Femur (tissue), 1 donor: Measurements from ENCODE around the gene SDCBP2.

Experiments used
- DNase-seq: peaks from one replicate; pipeline ENCODE4 v3.0.0-alpha.2; 2017

SDCBP2 gene

DNA sequence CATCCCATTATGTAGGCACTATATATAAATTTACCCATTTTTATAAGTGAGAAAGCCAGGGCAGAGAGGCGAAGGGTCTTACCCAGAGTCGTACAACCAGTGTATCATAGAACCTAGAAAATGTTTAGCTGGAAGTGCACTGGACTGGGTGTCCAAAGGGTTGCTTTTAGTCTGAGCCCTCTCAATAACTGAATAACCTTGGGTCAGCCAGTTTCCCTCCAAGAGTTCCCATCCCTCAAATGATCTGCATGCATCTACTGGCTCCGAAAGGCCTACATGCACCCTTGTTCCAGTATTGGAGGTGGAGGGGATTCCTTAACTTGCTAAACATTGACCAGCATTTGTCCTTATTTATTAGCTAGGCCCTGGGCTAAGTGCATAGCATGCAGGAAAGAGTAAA lies 59.1 kb downstream of the SDCBP2 start:
- DNase-seq = no peak

DNA sequence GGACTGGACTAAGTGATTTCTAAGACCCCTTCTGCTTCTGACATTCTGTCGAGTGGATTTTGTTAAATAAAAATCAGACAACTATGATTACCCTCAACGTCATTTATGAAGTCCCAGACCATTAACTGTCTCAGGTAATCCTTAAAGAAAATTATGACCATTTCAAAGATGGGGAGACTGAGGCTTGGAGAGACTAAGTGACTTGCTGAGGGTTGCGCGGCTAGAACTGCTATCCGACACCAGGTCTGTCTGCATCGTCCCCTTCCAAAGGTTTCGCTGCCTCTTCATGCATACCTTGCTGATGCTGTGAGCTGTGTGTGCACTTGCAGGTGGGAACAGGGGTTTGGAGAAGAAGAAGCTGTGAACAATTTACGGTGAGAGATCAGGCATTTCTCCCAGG lies 59.7 kb downstream of the SDCBP2 start:
- peak; percentile 2 for DNase-seq

DNA sequence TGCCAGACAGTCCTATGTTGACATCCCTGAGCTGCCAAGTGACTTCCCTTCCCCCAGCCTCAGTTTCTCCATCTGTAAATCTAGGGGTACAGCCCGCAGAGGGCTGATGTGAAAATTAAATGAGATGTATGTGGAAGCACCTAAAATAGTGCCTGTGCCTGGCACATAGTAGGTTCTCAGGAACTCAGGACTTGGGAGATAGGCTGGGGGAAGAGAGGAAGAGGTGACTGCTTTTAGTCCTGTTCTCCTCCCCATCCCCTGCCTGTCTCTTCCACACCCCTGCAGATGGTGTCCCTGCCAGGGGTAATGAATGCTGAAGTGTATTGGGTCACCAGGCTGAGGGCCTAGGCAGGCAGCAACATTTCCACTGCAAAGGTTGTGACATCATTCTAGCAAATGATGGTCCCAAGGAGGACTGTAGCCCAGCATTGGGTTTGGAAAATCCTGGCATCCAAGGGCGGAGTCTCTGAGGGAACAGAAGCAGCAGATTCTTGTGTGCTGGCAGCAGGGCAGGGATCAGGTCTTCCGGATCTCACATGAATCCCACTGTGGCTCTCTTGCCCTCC lies 61.0 kb downstream of the SDCBP2 start:
- peak; percentile 11 for DNase-seq

DNA sequence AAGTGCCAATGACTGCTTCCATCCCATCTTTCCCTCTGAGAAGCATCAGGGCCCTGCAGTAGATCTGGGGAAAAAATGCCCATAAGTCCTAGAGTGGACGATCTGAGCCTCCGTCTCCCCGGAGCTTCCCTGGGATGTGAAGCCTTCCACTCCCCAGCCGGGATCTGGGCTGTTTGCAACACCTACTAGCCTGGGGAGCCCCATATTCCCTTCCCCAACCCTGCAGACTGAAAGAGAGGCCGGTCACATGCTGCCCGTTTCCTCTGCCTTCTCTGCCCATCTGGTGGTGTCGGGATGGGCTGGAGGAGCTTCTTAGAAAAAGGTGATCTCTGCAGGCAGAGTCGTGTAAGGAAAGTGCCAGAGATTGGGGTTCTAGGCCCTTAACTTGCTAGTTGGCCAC lies 61.8 kb downstream of the SDCBP2 start:
- peak; percentile 14 for DNase-seq

DNA sequence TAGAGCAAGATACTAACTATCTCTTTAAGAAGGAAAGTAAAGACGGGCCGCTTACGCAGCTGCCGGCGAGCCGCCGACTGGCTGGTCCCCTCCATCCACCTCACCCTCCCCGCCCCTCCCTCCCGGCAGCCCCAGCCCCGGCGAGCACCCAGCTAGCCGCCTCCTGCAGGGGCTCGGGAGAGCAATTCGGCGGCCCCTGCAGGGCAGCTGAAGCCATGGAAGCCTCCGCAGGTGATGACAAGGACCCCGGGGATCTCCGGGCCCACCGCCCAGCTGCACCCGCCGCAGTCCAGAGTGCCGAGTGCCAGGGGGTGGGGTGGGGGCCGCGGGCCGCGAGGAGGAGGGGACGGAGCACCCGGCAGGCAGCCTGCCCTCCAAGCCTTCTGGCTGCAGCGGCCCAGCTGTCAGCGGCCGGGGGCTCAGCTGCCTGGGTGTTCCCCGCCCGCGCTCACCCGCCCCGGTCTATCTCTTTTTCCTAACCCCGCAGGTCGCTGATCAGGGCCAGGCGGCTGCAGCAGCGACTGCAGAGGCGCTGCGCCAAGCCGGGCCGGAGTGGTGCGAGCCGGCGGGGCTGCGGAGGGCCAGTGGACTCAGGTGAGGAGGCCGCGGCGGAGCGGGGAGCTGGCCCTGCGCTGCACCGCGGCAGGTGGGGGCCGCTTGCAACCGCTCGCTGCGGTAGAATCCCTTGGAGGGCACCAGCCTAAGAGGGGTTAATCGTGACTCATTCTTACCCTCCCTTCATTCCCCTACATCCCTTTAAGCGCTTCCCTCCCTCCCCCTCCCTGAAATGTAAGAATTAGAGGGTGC lies 62.6 kb downstream of the SDCBP2 start, which contains the start of gene SNPH:
TSS of gene SNPH (plus strand) at position 128 of the 807 bp plus-strand sequence. CDS start 29,946 bp downstream, outside the sequence.
- DNase-seq = peak; percentile 85

DNA sequence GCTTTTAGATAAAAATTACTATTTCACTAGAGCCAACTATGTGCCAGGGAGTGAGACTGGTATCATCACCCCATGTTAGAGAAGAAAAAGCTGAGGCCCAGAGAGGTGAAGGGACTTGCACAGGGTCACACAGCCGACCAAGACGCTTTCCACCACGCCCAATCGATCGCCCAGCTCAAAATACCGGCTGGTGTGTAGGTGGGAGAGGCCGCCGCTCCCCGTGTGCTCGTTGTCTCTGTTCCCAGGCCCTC lies 63.1 kb downstream of the SDCBP2 start:
- DNase-seq = no peak

DNA sequence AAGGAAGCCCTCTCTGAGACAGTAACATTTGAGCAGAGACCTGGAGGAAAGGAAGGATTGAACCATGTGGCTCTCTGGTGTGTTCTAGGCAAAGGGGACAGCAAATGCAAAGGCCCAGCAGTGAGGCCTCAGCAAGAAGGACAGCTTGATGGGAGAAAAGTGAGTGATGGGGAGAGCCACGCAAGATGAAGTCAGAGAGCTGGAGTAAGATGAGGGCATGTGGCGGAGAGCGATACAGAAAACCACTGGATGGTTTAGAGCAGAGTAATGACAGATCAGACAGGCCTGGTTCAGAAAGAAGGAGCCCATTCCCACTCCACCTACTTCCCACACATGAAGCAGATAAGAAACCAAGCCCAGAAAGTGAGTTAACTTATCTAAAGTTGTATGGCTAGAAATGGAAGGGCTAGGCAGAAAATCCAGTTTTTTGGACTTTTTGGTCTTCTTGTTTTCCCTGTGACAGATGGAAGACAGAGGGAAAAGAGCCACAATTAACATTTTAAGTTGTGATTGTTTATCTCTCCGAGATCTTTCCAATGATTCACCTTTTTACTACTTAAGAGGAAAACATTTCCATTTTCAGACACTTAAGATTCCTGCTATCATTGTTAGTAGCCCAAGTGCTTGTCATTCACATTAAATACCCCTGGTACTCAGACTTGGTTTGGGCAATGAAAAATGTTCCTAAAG lies 63.6 kb downstream of the SDCBP2 start:
- DNase-seq = no peak

DNA sequence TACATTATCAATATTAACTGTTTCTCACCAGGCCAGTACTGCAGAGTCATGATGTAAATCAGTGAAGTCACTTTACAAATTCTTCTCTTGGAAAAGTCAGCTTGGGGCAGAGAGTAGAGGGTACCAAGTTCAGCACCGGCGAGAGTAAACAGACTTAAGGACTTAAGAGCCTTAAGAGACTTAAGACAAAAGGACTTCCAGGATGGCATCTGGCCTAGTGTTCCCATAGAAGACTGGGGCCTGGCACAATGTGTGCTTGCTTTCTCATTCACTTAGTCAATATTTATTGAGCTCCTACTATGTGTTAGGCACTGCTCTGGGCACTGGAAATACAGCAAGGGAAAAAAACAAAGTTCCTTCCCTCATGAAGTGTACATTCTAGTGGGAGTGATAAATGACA lies 64.2 kb downstream of the SDCBP2 start:
- DNase-seq = no peak

DNA sequence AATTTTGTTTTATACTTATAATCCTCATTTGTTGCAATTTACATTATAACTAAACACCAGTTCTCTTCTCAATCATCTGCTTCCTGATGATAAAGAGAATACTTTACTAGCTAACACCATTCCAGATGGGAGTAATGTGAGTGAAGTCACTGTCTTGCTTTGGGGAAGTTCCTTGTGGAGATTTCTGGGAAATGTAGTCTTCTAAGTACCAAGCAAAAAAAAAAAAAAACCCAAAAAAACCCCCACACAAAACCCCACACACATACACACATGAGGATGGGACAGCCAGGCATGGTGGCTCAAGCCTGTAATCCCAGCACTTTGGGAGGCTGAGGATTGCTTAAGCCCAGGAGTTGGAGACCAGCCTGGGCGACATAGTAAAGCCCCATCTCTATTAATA lies 65.1 kb downstream of the SDCBP2 start:
- no peak for DNase-seq
